ENCODE measurements around the gene CAPN15. TPM values are rescaled to one million over a fixed set of nuclear protein-coding genes. Genes with fewer than 3 reads are reported as not detected.
A peak's percentile ranks its signal among the peaks of the same experiment; 100 is the strongest.

CAPN15 gene
- total and polyA plus RNA-seq, 2 of the 4 experiments (the other 2 are of a cell fraction): 9.3 to 24.3 TPM

GRCh38 chr16:535446-536405, 8.2 kb downstream of the CAPN15 start:
- Histone ChIP-seq H2BK5ac (ENCODE audit: low read depth, low read length, poor library complexity, severe bottlenecking) (peak overlapping the region; percentile 64), H3K9me1 (ENCODE audit: insufficient read depth, low read length) (peaks cover 12% of the 10 kb centered on the region; the same call in 1 of the 2 replicates), H4K8ac (ENCODE audit: low read depth in 2 of 2, low read length in 2 of 2) (0 out of 4 replicates have a peak overlapping the region, but pooled peaks of 1 of the 2 experiments have one; percentile 33), H3K18ac (ENCODE audit: low read depth, low read length) (no peak overlapping the region), H3K9me3 (ENCODE audit: control insufficient read depth, insufficient read depth, low read length) (no peaks in the 10 kb centered on the region), H3K27me3 (ENCODE audit: control insufficient read depth, insufficient read depth, low read length) (no peaks in the 10 kb centered on the region), H4K91ac (ENCODE audit: insufficient read depth, low read depth, low read length) (peak overlapping the region; percentile 55; the same call in 1 of the 2 replicates), H2BK120ac (ENCODE audit: low read depth, low read length) (no peak overlapping the region; the same call in 1 of the 2 replicates), H3K4me2 (ENCODE audit: low read depth, low read length) (no peak overlapping the region), H3K23ac (ENCODE audit: low read depth, low read length) (no peak overlapping the region), H2AFZ (replicated peaks; ENCODE audit: low read length, poor library complexity) (peak overlapping the region; percentile 21), H2BK20ac (ENCODE audit: low read depth, low read length) (peak overlapping the region; percentile 53; the same call in 1 of the 2 replicates), H3K36me3 (ENCODE audit: control insufficient read depth, insufficient read depth, low read length) (peaks cover 11% of the 10 kb centered on the region; the same call in 1 of the 2 replicates), H3K4me1 (ENCODE audit: control insufficient read depth, insufficient read depth, low read length) (peaks cover 22% of the 10 kb centered on the region), H2AK9ac (replicated peaks; ENCODE audit: low read depth, low read length, poor library complexity) (peak overlapping the region; percentile 89), H3K4ac (ENCODE audit: low read depth, low read length) (peak overlapping the region; percentile 70), H3K56ac (ENCODE audit: extremely low read depth, insufficient read depth, low read length) (no peak overlapping the region), H4K5ac (ENCODE audit: low read depth, low read length) (peak overlapping the region; percentile 29; the same call in 1 of the 2 replicates), H3K27ac (ENCODE audit: insufficient read depth, low read length) (no peak overlapping the region), H4K20me1 (ENCODE audit: insufficient read depth, low read length) (peaks cover 68% of the 10 kb centered on the region), H3K4me3 (ENCODE audit: insufficient read depth, low read depth, low read length) (no peak overlapping the region), H2BK15ac (ENCODE audit: low read depth, low read length) (no peak overlapping the region), H2AK5ac (ENCODE audit: low read depth, low read length) (peak overlapping the region; percentile 85), H3K79me1 (ENCODE audit: low read depth in 1 of 2, low read length in 2 of 2) (peaks cover 13 to 69% of the 10 kb centered on the region in 2 experiments), H3K14ac (replicated peaks; ENCODE audit: low read depth, low read length) (no peak overlapping the region; the same call in 1 of the 2 replicates), H3K9ac (ENCODE audit: low read depth, low read length) (no peak overlapping the region)
- TF ChIP-seq BHLHE40 (IDR thresholded peaks at IDR 0.05; ENCODE audit: low read depth, low read length): peak; percentile 51; the same call in 1 of the 2 replicates
- TF ChIP-seq MAZ (IDR thresholded peaks at IDR 0.05; ENCODE audit: borderline replicate concordance, low read depth, low read length): no peak; the same call in 1 of the 2 replicates
- 86% methylated on average over 21 of the region's 39 CpGs; no CpG with 5 or more reads in 1 of the 2 experiments for WGBS, 2 experiments (ENCODE audit: extremely low coverage in 2 of 2, insufficient read length in 1 of 2)
- DNase-seq: peak; percentile 52
- intact Hi-C loops (cut with micrococcal nuclease) (no loop called here), dilution Hi-C loops (cut with HindIII; ENCODE audit: low sequenced_read_pairs, unreplicated experiment) (no loop called here), in situ Hi-C loops (cut with MboI; ENCODE audit: low sequenced_read_pairs) (no loop called here)
- CTCF ChIA-PET: no interaction called here
- BruUV-seq (replicated peaks): no TSS peak
- POLR2A ChIA-PET (ENCODE audit: unreplicated experiment): no interaction called here
- peak; percentile 21 for ATAC-seq (ENCODE audit: low read depth)

Data from IMR-90 (cell line).